Measurements from ENCODE around the gene SOX13.

Gene SOX13

GRCh38 chr1:204033306-204033705 lies 39.6 kb upstream of the SOX13 start:
- H3K27ac ChIP-seq (replicated peaks) = no peak overlapping the region
- TF ChIP-seq GABPA (IDR thresholded peaks at IDR 0.05; ENCODE audit: low read depth) (no peak), REST (IDR thresholded peaks at IDR 0.05; ENCODE audit: insufficient replicate concordance, low read depth) (no peak), SPI1 (IDR thresholded peaks at IDR 0.05; ENCODE audit: borderline replicate concordance, low read depth) (no peak), CTCF (IDR thresholded peaks at IDR 0.05; ENCODE audit: insufficient read depth, low read length) (no peak)
- H3K27me3 ChIP-seq (ENCODE audit: insufficient read depth, poor library complexity, severe bottlenecking) = peaks cover 4% of the 10 kb centered on the region
- H3K4me3 ChIP-seq (replicated peaks; ENCODE audit: insufficient read depth, low read length) = no peak overlapping the region
- no peak for DNase-seq (ENCODE audit: low read depth in 1 of 2, low spot score in 1 of 2)

GRCh38 chr1:204036882-204037655 lies 35.8 kb upstream of the SOX13 start:
- H3K27ac ChIP-seq (replicated peaks) = no peak overlapping the region
- peaks cover 3% of the 10 kb centered on the region for H3K27me3 ChIP-seq (ENCODE audit: insufficient read depth, poor library complexity, severe bottlenecking)
- TF ChIP-seq REST (IDR thresholded peaks at IDR 0.05; ENCODE audit: insufficient replicate concordance, low read depth) (no peak), SPI1 (IDR thresholded peaks at IDR 0.05; ENCODE audit: borderline replicate concordance, low read depth) (no peak), POLR2AphosphoS5 (IDR thresholded peaks at IDR 0.05; ENCODE audit: low read depth) (no peak), GABPA (IDR thresholded peaks at IDR 0.05; ENCODE audit: low read depth) (no peak), CTCF (IDR thresholded peaks at IDR 0.05; ENCODE audit: insufficient read depth, low read length) (no peak)
- H3K4me3 ChIP-seq (replicated peaks; ENCODE audit: insufficient read depth, low read length) = no peak overlapping the region
- no peak for DNase-seq (ENCODE audit: low read depth in 1 of 2, low spot score in 1 of 2)

DNA sequence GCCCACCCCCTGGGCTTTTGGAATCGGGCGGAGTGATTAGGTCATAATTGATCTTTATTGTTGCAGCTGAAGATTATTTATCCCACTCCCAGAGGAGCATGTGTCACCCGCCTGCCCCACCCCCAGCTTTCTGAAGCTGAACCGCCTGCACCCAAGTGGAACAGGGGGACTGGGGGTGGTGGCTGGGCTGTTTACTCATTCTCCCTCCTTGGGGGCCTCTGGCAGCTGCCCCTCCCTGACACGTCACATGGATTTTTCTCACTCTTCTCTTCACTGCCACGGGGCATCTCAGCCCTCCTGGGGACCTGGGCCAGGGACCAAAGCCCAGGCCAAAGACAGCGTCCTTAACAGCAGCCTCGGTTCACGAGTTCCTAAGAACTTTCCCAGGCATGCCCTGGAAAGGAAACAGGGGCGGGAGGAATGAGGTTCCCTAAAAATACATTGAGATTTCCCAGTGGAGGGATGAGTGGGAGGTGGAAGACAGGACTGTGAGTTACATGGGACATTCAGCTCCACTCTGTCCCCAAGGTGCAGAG lies 31.6 kb upstream of the SOX13 start:
- Histone ChIP-seq H3K27me3 (ENCODE audit: insufficient read depth, poor library complexity, severe bottlenecking) (no peaks in the 10 kb centered on the region), H3K27ac (replicated peaks) (no peak overlapping the region), H3K4me3 (replicated peaks; ENCODE audit: insufficient read depth, low read length) (no peak overlapping the region)
- TF ChIP-seq POLR2AphosphoS5 (IDR thresholded peaks at IDR 0.05; ENCODE audit: low read depth) (no peak), SPI1 (IDR thresholded peaks at IDR 0.05; ENCODE audit: borderline replicate concordance, low read depth) (no peak), CTCF (IDR thresholded peaks at IDR 0.05; ENCODE audit: insufficient read depth, low read length) (no peak), REST (IDR thresholded peaks at IDR 0.05; ENCODE audit: insufficient replicate concordance, low read depth) (no peak), GABPA (IDR thresholded peaks at IDR 0.05; ENCODE audit: low read depth) (no peak)
- no peak for DNase-seq (ENCODE audit: low read depth in 1 of 2, low spot score in 1 of 2)
